CD4-positive, alpha-beta T cell treated with Interleukin-1 beta for 1 hour (primary cell): ENCODE measurements around the gene SLC44A1.

Source experiments
- DNase-seq, 2 donors: peaks; one replicate each; pipeline ENCODE4 v3.0.0-alpha.2; 2020 to 2022

The SLC44A1 gene

GRCh38 chr9:105306351-105307140, 62.1 kb downstream of the SLC44A1 start:
- no peak for DNase-seq

- no peak for DNase-seq
These were observed 63.2 kb downstream of the SLC44A1 start for GRCh38 chr9:105307591-105308130.

- DNase-seq = no peak
These were observed 64.2 kb downstream of the SLC44A1 start for GRCh38 chr9:105308461-105309341.

GRCh38 chr9:105309531-105309931, 65.1 kb downstream of the SLC44A1 start:
- no peak for DNase-seq

- DNase-seq = no peak
These were observed 66.9 kb downstream of the SLC44A1 start for GRCh38 chr9:105311306-105311705.

- no peak for DNase-seq
These were observed 68.8 kb downstream of the SLC44A1 start for GRCh38 chr9:105313238-105313637.

- no peak for DNase-seq
These were observed 72.3 kb downstream of the SLC44A1 start for GRCh38 chr9:105316703-105317102.

GRCh38 chr9:105318729-105319191, 74.3 kb downstream of the SLC44A1 start:
- no peak for DNase-seq

- DNase-seq = no peak
These were observed 74.9 kb downstream of the SLC44A1 start for GRCh38 chr9:105319202-105319813.

GRCh38 chr9:105320568-105320967, 76.1 kb downstream of the SLC44A1 start:
- no peak for DNase-seq

- DNase-seq = no peak
These were observed 83.8 kb downstream of the SLC44A1 start for GRCh38 chr9:105328296-105328695.

- no peak for DNase-seq
These were observed 84.6 kb downstream of the SLC44A1 start for GRCh38 chr9:105328872-105329718.

GRCh38 chr9:105329719-105330062, 85.2 kb downstream of the SLC44A1 start:
- DNase-seq = no peak

- DNase-seq = no peak
These were observed 85.8 kb downstream of the SLC44A1 start for GRCh38 chr9:105330201-105330600.

- DNase-seq = no peak
These were observed 86.3 kb downstream of the SLC44A1 start for GRCh38 chr9:105330755-105331154.

- no peak for DNase-seq
These were observed 86.7 kb downstream of the SLC44A1 start for GRCh38 chr9:105331160-105331559.

GRCh38 chr9:105331755-105332154, 87.3 kb downstream of the SLC44A1 start:
- DNase-seq = no peak

GRCh38 chr9:105332471-105332870, 88.0 kb downstream of the SLC44A1 start:
- no peak for DNase-seq

GRCh38 chr9:105333076-105333475, 88.6 kb downstream of the SLC44A1 start:
- DNase-seq = no peak

- DNase-seq = no peak
These were observed 89.4 kb downstream of the SLC44A1 start for GRCh38 chr9:105333811-105334210.

- no peak for DNase-seq
These were observed 93.9 kb downstream of the SLC44A1 start for GRCh38 chr9:105338308-105338707.

- no peak for DNase-seq
These were observed 95.4 kb downstream of the SLC44A1 start for GRCh38 chr9:105339849-105340248.
